T-helper 22 cell (primary cell): ENCODE data around the gene LDAH.

Source experiments
- DNase-seq: peaks from one replicate; pipeline ENCODE4 v3.0.0-alpha.2; 2020; ENCODE audit warnings: low read depth

The LDAH gene

DNA sequence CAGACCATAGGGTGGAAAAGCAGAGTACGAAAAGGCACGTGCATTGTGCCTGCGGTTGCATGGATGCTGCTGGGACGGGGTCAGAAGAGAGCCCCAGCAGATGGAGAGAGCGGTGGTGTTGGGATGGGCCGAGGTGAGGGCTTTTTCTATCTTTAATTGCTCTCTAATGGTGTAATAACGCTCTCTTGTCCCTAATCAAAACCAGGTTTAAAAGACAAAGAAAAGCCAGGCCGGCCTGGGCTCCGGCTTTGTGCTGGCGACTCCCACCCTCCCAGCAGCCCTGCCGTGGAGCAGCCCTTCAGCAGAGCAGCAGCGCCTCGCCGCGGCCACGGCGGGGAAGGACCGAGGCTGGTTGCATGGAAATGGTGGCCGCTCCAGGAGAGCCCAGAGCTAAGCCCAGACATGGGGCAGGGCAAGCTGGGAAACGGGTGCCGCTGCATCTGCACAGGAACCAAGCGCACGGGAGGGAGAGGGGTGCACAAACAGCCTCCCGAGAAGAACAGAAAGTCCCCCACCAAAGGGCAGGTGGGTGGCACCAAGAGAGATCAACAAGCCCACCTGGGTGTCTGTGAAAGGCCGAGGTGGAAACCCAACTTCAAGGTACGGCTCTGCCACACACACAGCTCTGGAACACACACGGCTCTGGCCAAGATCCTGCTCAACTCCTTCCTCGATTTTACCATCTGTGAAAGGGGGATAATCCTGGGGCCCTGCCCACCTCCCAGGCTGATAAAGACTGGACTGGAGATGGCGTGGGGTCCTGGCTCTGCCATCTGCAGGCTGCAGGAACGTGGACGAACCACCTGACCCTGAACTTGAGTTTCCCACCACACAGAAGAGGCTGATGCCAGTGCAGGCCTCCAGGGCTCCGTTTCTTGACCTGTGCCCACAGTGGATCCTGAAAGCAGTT lies 187.0 kb downstream of the LDAH start:
- DNase-seq: no peak

DNA sequence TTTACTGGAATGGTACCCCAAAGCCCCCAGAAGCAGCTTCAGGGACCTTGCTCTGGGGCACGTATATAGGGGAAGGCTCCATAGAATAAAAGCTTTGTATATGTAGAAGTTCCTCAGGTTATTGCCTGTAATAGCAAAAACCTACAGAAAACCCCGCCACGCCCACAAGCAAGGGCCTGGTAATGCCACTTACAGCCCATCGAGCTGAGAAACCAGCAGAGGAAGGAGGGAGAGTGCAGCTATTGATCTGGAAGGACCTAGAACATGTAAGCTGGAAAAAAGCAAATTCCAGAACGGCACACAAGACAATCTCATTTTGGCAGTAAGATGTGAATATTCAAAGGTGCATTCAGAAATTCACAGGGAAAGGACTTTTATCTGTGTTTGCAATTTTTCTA lies 187.8 kb downstream of the LDAH start:
- DNase-seq: no peak

DNA sequence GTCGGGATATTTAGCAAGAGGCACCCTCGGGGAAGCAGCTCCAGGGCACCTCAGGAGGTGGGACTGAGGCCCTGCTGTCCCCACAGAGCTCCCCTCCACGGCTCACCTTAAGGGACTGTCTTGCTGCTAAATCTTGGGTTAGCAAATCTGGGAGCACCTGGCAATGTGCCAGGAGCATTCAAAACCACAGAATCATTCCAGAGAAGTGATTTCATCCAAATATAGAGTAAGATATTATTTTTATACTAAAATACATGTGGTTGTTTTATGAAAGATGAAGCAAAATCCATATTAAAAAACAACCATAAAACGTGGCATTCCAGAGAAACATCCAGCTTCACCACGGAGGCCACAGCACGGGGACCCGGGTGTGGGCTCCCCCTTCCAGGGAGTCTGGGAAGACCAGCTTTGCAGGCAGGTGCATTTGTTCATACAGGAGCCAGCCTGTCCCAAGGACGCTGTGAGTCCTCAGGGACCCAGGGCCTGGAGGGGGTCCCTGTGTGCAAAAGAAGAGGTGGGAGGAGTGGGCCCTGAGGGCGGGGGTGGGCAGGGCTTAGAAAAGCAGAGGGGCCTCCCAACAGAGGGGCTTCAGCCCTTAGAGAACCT lies 188.3 kb downstream of the LDAH start:
- no peak for DNase-seq
